Ramos (cell line): ENCODE measurements around the gene GOSR2.

ENCODE experiments used
- in situ Hi-C: fragments of 300-500 bp; cut with MboI; formaldehyde crosslinking; loops from one replicate; pipeline ENCODE4 v1.14.3; 2022; ENCODE audit warnings: low sequenced_read_pairs; ENCODE audit not compliant: unreplicated experiment

The GOSR2 gene

GRCh38 chr17:46922804-46923635, at the start of gene GOSR2:
Gene GOSR2 (plus strand): TSS chr17:46923160. CDS start chr17:46923193, 33 bp downstream.
- in situ Hi-C loops: no loop called here

GRCh38 chr17:46873941-46874645, 48.9 kb upstream of the GOSR2 start:
- in situ Hi-C loops: no loop called here

GRCh38 chr17:46874906-46875305, 48.1 kb upstream of the GOSR2 start:
- in situ Hi-C loops: no loop called here

GRCh38 chr17:46875849-46876352, 47.1 kb upstream of the GOSR2 start:
- in situ Hi-C loops: no loop called here

DNA sequence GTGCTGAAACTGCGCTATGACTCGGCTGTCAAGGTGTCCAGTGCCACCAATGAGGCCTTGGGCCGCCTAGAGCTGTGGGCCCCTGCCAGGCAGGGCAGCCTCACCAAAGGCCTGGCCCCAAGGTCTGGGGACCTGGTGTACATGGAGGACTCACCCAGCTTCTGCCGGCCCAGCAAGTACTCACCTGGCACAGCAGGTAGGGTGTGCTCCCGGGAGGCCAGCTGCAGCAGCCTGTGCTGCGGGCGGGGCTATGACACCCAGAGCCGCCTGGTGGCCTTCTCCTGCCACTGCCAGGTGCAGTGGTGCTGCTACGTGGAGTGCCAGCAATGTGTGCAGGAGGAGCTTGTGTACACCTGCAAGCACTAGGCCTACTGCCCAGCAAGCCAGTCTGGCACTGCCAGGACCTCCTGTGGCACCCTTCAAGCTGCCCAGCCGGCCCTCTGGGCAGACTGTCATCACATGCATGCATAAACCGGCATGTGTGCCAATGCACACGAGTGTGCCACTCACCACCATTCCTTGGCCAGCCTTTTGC, 46.5 kb upstream of the GOSR2 start:
- in situ Hi-C loops: no loop called here

- in situ Hi-C loops: no loop called here
Observed at GRCh38 chr17:46876926-46877325, 46.0 kb upstream of the GOSR2 start.

GRCh38 chr17:46877466-46877865, 45.5 kb upstream of the GOSR2 start:
- in situ Hi-C loops: no loop called here

DNA sequence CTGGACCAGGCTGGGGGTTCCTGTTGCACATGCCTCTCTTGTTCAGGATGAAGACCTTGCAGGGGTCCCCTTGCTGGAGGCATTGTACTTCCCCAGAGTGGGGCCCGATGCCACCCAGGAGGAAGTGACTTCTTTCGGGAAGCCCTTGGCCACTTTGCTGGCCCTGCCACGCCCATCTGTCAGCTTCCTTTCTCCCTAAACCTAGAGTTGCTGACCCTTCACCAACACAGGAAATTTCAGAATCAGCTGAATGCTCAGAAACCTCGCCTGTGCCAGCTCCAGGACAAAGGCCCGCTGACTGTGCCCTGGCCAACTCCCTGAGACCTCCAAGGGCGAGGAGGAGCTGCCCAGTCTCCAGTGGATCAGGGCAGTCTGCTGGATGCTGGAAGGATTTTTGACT, 44.9 kb upstream of the GOSR2 start:
- in situ Hi-C loops: no loop called here

DNA sequence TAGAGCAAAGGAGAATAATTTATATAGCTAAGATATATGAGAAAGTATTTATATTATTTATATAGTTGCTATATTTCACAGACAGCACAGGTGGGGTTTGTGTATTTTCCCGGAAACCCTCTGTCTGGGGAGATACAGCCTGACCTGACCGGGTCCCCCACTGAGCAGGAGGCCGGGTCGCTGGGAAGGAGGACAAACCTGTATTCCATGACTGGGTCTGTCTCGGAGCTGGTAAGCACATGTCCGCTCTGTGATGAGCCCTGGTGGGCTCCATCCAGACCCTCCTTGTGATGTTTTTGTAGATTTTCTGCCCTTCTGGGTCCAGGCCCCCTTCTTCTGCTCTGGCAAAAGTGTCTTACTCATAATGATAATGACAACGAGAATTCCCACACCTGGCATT, 43.9 kb upstream of the GOSR2 start:
- in situ Hi-C loops: no loop called here

- in situ Hi-C loops: no loop called here
Observed at GRCh38 chr17:46881015-46881414, 41.9 kb upstream of the GOSR2 start.

DNA sequence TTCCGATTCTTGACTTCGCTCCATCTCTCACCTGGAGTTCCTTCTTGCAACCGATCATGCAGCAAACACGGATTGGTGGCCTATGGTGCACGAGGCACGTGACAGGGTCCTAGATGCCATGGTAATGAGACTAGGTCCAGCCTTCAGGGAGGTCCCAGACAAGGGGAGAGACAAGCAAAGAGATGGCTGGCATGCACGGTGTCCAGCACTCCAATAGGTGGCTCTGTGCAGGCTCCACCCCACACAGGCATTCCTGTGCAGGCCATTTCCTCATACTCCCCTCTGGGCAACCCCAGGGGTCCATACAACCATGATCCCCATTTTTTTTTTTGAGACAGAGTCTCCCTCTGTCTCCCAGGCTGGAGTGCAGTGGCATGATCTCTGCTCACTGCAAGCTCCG, 40.3 kb upstream of the GOSR2 start:
- in situ Hi-C loops: no loop called here

- in situ Hi-C loops: no loop called here
Observed at GRCh38 chr17:46883871-46884520, 39.0 kb upstream of the GOSR2 start.

GRCh38 chr17:46884552-46884951, 38.4 kb upstream of the GOSR2 start:
- in situ Hi-C loops: no loop called here

DNA sequence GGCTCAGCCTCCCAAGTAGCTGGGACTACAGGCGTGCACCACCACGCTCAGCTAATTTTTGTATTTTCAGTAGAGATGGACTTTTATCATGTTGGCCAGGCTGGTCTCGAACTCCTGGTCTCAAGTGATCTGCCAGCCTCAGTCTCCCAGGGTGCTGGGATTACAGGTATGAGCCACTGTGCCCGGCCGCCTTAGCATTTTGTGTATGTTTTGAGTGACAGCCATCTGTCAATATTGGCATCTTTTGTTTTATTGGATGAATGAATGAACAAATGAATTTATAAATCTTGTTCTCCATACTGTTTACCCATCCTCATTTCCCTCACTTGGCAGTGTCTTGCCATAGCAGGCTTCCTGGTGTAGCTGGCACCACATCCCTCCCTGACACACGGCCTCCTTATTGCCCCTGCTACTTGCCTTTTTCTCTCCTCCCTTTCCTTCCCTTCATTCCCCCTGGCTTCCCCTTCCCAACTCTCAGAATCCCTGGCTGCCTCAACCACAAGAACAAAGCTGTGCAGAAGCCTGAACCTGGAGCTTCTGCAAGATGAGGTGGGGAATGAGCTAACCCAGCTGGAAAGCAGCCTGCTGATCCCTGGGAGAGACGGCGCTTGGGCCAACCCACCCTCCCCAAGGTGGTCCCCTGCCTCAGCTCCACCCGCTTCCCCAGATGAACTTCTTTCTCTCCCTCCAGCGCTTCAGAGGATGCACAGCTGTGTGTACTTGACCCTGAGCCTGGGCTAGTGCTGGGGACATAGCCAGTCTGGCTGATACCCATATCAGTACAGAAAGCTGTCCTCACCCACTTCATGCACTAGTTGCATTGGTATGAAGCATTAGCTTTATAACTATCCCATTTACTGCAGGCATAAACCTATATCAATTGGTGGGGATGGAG, 37.3 kb upstream of the GOSR2 start:
- in situ Hi-C loops: no loop called here

GRCh38 chr17:46886310-46886663, 36.7 kb upstream of the GOSR2 start:
- in situ Hi-C loops: no loop called here

DNA sequence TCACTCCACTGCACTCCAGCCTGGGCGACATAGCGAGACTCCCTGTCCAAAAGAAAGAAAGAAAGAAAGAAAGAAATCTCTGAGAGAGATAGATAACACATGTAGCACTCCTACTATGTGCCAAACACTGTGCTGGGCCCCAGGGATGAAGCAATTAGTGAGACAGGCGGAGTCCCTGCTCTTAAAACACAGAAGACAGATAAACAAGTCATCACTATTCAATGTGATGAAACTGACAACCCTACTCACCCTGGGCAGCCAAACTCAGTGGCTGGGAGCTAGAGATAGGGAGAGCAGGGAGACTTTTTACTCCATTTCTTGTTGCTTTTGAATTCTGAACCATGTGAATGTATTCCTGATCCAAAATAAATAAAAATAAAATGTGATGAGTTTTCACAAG, 35.2 kb upstream of the GOSR2 start:
- in situ Hi-C loops: no loop called here

DNA sequence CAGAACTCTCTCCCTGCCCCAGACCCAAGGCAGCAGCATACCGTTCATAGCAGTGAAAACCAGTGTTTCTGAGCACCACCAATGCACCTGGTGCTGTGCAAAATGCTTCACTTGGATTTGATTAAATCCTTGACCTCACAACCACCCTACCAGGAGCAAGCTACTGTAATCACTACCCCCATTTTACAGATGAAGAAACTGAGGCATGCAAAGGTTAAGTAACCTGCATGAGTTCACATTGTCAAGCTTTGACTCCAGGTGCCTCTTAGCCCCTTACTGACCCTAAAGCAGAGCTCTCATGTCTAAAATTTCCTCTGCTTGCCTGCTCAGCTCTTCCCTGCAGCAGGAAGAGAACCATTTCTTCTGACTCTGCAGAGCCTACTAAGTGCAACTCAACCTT, 34.2 kb upstream of the GOSR2 start:
- in situ Hi-C loops: no loop called here

- in situ Hi-C loops: no loop called here
Observed at GRCh38 chr17:46889519-46889918, 33.4 kb upstream of the GOSR2 start.

DNA sequence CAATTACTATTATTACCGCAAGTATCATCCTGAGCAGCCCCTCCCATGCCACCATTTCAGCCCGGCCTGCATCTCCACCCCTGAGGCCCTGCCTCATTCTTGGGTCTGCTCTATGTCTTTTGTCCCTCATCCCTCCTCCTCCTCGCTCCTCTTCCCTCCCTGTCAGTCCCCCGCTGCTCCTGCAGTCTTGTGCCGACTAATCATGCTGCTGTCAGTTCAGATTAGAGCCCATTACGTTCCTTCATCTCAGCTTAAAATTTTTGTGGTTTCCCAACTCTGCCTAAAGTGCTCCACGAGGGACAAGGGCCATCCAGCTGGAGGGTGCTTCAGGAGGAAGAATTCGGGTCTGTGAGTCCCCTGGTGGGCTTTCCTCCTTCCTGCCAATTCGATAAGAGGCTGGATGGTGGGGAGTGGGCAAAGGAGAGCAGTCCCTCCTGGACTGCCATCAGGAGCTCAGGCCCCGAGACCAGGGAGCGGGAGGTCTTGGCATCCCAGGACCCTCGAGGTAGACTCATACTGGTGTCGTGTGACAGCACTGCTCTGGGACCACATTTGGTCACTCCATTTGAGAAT, 32.9 kb upstream of the GOSR2 start:
- in situ Hi-C loops: no loop called here

DNA sequence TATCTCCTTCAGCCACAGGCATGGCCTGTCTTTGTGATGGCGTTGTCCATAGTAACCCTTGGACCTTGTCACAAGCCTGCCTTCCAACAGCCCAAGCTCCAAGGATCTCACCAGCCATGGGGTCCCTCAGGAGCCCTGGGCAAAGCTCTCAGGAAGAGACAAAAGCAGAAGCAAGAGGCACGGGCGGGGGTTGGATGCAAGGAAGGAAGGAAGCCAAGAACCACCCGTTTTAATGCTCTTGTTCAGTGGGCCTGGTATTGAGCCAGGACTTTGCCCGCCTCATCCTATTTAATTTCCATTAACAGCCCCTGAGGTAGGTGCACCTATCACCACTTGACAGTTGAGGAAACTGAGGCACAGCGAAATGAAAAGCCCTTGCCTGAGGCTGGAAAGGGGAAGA, 32.3 kb upstream of the GOSR2 start:
- in situ Hi-C loops: no loop called here
